COLO668 (cell line): ENCODE results near the gene DPEP3.
"Not testable (repeated sequence)": the region's sequence is repeated elsewhere in the genome, so short reads cannot be mapped to it uniquely, and the experiment has no call there.

Experiments
- DNase-seq: peaks from one replicate; lab custom pipeline; 2025; ENCODE audit not compliant: unreplicated experiment; lab: John Stamatoyannopoulos, UW

The DPEP3 gene

DNA sequence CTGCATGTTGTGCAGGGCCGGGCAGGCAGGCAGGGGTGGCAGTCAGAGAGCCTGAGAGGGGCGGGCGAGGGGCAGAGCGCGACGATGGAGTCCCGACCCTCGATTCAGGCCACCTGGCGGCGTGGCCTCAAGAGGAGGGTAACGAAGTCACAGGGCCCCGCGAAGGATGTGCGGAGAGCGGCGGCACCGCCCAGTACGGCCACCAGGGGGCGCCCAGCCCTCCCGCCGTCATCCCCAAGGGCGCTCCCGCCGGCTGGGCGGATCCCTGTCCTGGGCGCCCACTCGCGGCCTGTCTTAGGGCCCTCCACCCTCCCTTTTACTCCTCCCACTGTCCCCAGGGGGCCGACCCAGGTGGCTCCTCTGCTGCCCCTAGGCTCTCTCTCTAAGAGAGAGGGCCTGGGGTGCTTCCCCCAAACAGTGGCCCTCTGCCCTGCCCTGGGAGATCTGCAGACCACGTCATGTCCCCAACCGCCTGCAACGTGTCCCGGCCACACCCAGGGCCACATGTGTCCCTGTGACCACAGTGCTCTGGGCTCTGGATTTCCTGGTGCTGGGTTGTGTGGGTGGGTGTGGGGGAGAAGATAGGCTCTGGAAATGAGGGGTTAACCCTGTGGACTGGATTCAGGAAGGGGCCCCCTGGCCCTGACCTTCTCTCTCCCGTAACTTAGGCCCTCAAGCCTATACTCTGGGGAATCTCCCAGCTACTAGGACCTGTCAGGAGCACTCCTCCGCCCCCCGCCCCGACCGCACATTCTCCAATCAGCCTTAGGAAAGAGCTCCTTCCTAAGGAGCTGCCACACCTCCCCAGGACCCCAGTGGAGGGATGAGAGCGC lies 13.1 kb upstream of the DPEP3 start:
- DNase-seq = peak; percentile 81

DNA sequence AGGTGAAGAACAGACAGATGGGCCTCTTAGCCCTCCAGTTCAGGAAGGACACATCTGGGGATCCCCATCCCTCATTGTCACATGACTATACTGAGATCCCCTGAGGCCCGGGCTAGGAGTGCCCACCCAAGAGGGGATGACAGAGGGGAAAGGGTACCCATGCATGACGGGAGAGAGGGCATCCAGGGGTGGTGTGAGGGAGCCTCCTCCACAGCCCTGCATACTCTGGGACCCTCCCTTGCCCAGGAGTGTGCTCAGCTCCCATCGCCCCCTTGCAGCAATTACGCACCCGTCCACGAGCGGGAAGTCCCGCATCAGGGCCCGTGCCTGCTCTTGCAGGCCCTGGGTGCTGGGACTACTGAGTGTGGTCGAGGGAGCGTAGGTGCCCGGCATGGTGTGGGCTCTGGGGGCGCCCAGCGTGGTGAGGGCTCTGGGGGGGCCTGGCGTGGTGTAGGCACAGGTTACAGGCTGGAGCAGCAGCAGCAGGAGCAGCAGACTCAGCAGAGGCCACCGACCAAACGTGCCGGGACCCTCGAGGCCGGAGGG lies 12.4 kb upstream of the DPEP3 start:
- DNase-seq = no peak

DNA sequence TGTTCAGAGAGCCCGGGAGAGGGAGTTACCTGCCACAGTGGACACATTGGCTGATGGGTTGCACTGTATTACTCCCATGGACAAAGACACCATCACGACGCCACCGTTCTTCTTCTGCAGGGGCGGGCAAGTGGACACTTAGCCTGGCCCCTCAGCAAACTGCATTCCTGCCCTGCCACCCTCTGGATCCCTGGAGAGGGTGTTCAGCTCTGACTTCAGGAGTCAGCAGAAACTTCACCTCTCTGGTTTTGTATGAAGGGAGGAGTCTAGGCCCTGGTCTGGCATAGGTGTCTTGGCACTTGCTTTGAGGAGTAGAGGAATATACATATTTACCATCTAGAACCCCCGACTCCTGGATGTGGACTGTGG lies 9.7 kb upstream of the DPEP3 start:
- no peak for DNase-seq

DNA sequence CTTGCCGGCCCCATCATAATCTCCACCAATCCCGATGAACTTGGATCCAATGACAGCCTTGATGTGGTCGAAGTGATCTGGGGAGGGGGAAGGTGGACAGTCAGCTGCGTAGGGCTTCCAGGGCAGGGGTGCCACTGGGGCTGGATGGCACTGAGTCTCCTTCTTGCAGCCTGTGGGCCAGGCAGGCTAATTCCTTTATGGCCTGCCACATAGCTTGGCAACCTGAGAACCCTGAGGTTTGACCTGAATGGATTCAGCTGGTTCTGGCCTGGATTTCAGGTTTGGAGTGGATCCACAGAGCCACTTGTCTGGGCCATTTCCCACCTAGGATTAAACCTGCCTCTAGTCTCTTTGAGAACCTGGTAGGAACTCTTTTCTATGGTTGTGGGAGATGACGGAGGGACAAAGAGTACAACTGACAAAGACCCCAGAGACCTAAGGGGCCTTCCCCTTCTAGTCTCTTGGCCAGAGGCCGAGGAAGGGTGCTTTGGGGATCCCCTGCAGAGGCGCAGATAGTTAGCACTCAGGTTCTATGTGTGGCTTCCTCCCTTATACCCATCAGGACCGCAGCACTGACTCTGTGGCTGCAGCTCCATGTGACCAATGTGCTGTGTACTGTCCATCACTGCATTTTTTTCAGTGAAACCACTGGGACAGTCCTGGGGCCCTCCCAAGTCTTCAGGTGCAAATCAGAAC lies 9.2 kb upstream of the DPEP3 start:
- DNase-seq = no peak

DNA sequence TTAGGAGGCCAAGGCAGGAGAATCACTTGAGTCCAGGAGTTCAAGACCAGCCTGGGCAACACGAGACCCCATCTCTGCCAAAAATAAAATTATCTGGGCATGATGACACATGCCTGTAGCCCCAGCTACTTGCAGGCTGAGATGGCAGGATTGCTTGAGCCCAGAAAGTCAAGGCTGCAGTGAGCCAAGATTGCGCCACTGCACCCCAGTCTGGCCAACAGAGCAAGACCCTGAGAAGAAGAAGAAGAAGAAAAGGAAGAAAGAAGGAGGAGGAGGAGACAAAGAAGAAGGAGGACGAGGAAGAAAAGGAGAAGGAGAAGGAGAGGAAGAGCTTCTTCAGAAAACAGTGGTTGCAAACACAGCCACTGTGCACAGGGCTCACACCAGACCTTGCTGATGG lies 8.4 kb upstream of the DPEP3 start:
- DNase-seq = no peak

DNA sequence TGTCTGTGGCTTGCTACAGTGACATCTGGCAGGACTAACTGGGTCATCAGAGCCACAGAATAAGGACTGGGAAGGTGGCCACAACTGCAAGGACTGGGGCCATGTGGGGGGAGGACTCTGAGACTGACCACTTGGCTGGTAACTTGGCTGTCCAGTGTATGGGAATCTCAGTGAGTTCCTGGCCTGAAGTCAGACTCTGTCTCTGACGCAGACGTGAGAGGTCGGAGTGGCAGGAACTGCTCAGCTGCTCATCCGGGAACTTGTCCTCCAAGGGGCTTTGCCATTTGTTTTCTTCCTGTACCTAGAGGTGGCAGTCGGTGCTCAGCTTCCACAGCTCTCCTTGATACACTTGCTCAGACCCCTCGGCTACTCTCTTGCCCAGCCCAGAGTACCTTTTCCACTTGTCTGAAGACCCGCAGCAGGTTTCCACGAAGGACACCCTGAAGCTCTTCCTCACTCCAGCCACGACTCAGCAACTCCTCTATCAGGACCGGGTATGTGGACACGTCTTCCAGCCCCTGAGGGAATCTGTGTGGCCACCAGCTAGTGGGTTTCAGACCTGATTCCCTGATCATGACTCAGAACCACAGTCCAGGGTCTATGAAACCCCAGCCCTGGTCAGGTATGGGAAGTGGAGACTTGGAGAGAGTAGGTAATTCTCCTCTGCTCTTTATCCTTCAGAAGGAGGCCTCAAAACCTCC lies 7.3 kb upstream of the DPEP3 start:
- DNase-seq = no peak

DNA sequence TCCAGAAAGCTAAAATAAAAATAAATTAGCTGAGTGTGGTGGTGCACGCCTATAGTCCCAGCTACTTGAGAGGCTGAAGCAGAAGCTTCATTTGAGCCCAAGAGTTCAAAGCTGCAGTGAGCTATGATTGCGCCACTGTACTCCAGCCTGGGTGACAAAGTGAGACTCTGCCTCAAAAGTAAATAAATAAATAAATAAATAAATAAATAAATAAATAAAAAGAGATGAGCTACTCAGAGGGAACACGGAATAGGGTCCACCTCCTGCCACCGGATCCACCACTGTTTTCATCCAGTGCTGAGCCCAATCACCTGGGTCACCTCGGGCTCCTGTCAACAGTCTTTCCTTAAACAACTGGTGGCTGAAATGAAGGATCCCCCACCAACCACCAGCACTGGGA lies 6.7 kb upstream of the DPEP3 start:
- DNase-seq = no peak

DNA sequence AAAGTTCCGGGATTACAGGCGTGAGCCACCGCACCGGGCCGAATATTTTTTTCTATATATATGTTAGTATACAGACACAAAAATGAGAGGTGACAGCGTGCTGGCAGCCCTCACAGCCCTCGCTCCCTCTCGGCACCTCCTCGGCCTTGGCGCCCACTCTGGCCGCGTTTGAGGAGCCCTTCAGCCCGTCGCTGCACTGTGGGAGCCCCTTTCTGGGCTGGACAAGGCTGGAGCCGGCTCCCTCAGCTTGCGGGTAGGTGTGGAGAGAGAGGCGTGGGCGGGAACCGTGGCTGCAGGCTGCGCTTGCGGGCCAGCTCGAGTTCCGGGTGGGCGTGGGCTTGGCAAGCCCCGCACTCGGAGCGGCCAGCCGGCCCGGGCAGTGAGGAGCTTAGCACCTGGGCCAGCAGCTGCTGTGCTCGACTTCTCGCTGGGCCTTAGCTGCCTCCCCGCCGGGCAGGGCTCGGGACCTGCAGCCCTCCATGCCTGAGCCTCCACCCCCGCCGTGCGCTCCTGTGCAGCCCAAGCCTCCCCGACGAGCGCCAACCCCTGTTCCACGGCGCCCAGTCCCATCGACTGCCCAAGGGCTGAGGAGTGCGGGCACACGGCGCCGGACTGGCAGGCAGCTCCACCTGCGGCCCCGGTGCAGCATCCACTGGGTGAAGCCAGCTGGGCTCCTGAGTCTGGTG lies 1.9 kb upstream of the DPEP3 start:
- DNase-seq = no peak

DNA sequence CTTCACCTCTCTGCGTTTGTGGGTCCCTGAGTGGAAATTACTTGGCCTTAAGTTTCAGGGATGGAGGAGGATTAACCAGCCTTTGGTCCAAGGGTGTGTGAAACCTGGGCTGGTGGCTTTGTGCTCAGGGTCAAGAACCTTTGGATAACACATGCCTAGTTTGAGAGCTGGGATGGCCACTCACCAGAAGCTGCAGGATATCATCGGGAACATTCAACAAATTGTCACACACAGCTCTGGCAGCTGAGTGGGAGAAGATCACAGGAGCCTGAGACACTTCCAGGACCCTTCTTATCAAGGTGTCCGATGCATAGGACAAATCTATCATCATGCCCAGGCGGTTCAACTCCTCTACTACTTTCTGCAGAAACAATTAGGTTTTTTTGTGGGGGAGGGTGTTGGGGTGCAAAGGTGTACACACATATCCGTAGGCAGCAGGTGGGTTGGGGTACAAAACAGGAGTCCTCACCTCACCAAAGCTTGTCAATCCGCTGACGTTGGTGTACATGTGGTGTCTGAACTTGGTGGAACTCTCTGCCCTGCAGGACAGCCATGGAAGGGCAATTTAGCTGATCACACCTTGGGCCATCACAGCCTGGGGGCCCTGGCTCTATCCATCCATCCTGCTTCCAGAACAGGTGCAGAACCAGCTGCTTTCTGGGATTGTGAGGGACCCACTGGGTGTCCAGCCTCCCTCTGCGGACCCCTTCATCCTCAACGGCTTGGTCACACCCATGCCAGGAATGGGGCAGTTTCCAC lies 2.7 kb downstream of the DPEP3 start:
- DNase-seq = no peak

DNA sequence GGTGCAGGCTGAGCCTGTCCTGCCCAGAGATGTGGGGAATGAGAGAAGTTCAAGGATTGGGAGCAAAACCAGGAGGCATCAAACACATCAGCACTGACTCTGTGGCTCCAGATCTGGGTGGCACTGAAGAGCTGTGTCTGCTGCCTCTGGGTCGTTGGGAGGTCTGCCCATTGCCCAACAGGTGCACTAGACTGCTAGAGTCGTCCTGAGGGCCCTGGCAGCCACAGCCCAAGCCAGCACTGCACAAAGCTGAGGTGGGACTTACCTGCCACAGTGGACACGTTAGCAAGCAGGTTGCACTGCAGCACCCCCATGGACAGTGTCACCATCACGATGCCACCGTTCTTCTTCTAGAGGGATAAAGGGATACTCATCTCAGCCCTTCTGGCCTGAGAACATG lies 3.3 kb downstream of the DPEP3 start:
- DNase-seq = no peak

DNA sequence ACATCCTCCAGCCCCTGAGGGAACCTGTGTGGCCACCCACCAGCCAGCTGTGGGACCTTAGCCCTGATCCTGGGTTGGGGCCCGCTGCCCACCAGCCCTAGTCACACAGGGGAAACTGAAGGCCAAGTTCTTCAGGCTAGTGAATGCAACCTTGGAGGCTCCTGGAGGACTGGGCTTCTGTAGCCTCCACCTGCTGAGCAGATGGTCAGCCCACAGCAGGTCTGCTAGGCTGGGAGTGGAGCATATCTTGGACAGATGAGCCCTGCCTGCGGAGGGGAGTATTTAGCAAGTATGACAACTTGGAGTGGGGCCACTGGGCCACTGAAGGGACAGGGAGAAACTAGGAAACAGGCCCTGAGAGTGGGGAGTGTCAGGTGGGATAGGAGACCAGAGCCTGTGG lies 4.1 kb downstream of the DPEP3 start:
- no peak for DNase-seq

DNA sequence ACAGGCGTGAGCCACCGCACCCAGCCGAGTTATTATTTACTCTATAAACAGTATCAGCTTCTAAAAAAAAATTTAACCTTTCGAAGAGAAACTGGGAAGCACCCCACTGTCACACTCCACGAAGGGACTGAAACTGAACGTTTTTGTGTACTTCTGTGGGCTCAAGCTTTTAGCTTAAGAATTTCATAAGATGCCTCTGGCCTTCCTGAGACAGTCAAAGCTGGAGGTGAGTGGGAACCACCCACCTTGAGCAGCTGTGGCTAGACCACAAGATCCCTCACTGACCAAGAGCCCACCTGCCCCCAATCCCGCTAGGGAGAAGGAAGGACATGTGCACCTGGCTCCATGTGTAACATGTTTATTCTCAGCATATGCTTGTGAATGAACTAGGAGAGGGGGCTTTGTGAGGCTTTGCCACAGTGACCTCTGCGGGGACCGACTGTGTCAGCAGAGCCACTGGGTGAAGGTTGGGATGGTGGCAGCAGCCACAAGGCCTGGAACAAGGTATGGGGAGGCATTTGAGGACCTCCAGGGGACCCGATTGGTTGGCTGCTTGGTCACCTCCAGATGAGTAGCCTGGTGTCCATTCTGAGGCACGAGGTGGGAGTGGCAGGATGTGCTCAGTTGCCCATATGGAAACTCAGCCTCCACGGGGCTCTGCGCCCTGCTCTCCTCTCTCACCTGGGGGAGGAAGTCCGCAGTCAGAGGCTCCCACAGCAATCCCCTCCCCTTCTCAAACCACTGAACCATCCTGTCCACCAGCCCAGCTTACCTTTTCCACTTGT lies 4.8 kb downstream of the DPEP3 start:
- DNase-seq = no peak

DNA sequence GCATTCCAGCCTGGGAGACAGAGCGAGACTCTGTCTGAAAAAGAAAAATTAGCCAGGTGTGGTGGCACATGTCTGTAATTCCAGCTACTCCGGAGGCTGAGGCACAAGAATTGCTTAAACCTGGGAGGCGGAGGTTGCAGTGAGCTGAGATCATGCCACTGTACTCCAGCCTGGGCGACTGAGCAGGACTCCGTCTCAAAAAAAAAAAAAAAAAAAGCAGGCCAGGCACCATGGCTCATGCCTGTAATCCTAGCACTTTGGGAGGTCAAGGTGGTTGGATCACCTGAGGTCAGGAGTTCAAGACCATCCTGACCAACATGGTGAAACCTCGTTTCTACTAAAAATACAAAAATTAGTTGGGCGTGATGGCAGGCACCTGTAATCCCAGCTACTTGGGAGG lies 8.0 kb downstream of the DPEP3 start:
- DNase-seq = not testable (repeated sequence)

DNA sequence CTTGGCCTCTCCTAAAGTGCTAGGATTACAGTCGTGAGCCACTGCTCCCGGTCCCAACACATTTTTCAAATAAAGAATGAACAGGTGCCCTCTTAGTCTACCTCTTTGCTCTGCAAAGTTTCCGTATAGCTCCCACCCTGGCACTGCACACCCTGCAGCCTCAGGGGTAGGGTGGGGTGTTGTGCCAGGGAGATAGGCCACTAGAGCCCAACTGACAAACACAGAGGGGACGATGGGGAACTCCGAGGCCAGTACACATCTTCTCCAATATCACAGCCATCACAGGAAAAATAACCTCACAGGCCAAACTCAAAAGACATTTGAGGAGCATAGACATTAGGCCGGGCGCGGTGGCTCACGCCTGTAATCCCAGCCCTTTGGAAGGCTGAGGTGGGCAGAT lies 9.2 kb downstream of the DPEP3 start:
- no peak for DNase-seq

DNA sequence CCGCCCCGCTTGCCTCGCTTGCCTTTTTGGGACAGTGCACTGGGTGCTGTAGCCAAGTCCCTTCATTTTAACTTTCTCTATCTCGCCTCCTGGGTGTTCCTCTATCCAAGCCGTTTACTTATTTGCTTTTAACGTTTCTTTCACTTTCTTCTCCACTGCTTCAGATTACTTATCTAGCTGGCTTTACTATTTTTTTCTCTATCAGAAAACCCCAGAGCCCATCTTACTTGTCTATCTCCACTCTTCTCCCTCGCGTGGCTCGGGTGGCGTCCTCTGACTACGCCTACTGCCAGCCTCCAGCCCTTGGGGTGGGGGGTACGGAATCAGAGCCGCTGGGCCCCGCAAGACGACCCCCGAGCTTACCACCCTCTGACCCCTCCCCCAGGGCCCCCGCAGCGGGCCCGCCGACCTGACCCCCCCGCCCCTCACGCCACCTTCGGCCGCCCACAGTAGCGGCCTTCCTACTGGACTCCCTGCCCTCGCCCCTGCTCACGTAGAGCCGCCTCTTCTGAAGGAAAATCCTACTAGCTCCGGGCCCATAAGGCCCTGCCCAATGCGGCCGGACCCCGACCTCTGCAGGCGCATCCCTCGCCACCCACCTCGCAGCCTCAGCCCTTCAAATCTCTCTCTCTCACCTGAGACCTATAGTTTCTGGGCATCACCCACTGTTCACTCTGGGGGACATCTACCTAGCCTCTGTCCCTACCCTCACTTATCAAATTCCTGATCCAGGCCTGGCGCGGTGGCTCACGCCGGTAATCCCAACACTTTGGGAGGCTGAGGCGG lies 10.9 kb downstream of the DPEP3 start:
- no peak for DNase-seq

DNA sequence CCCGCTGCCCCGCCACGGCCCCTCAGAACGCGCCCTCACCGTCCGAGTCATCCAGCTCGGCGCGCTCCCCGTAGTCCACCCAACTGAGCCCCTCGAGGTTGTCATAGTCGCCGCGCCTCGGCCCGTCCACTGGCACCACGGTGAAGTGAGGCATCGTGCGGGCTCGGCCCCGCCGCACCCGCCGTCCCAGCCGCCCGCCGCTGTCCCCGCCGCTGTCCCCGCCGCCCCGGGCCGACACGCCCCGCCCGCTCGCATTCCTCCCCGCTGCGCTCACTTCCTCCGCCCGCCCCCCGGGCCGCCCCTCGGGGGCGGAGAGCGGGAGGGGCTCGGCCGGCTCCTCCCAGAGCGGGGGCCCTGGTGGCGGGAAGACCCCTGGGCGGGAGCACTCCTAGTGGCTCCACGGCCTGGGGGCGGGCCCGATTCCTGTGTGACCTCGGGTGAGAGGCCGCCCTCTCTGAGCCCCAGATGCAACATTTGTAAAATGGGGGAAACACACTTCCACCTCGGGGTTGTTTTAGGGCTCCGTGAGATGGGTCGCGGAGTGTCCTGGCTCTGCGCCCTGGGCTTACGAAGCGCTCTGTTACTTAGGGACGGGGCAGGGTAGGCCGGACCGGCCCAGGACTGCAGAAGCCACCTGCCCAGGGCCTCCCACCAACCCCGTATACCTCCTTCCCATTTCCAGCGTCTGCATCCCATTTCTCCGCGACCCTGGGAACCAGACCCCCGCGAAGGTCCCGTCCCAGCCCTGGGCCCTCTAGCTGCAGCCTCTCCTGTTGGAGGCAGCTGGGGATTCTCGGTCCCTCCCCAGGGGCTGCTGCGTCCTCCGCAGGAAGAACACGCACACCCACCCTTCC lies 11.7 kb downstream of the DPEP3 start, which contains the start of gene SLC12A4:
Gene SLC12A4, minus strand, starts transcription at position 238 of the 854 bp plus-strand sequence. Its CDS starts 84 bp downstream, at position 154.
- peak; percentile 37 for DNase-seq

DNA sequence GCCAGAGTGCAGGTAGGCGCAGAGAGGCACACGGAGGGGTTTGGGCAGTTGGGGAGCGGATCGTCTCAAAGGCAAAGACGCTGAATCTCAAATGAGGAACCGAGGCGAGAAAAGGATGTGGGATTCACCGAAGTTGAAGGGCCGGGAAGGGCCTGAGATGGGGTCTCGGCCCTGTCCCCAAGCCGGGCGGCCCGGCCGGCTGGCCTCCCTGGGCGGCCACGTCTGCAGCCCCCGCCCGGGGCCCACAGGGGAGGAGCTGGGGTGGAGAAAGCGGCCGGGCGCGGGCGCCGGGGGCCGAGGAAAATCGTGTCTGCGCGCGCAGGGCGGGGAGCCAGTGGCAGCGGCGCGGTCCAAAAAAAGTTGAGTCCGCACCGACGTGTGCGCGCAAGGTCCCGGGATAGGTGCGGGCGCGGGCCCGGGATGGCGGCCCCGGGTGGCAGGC lies 12.3 kb downstream of the DPEP3 start:
- DNase-seq = no peak
